HCT116 (cell line): ENCODE measurements around the gene SYTL3.

Source experiments
- CEBPB ChIP-seq: IDR thresholded peaks from 2 replicates; pipeline ENCODE4 v1.6.1; 2012; ENCODE audit warnings: low read depth
- FOSL1 ChIP-seq: IDR thresholded peaks from 2 replicates; pipeline ENCODE4 v1.6.1; 2012; ENCODE audit warnings: low read depth
- POLR2A ChIP-seq: IDR thresholded peaks from 2 replicates; pipeline ENCODE4 v1.7.0; 2011; ENCODE audit warnings: borderline replicate concordance; ENCODE audit not compliant: insufficient read depth, insufficient read length; ENCODE audit errors: extremely low read depth
- RAD21 ChIP-seq: IDR thresholded peaks from 2 replicates; pipeline ENCODE4 v1.6.1; 2012; ENCODE audit warnings: low read depth, mild to moderate bottlenecking
- SP1 ChIP-seq: IDR thresholded peaks from 2 replicates; pipeline ENCODE4 v1.6.1; 2012; ENCODE audit warnings: low read depth
- SRF ChIP-seq: IDR thresholded peaks from 2 replicates; pipeline ENCODE4 v1.6.1; 2012; ENCODE audit warnings: low read depth
- TCF7L2 ChIP-seq: IDR thresholded peaks from 2 replicates; pipeline ENCODE4 v1.7.0; 2011; ENCODE audit warnings: borderline replicate concordance, inconsistent platforms; ENCODE audit not compliant: insufficient read depth, insufficient read length; ENCODE audit errors: extremely low read depth
- TF ChIP-seq, protein P1 (sequence below): IDR thresholded peaks from 2 replicates; pipeline ENCODE4 v1.6.1; 2012
- TF ChIP-seq, protein P2 (sequence below), 3 experiments: fragments of 200-600 bp in 1 of 3; sonication (generic) in 1 of 3; IDR thresholded peaks in 2 of 3; conservative IDR thresholded peaks in 1 of 3; 2 replicates each; pipeline ENCODE4 v1.5.1; 2012 to 2017; ENCODE audit warnings: low read depth in 2 of 3, low read length in 2 of 3, antibody characterized with exemption in 1 of 3, borderline replicate concordance in 1 of 3, control low read depth in 1 of 3, mild to moderate bottlenecking in 1 of 3, mixed read lengths in 1 of 3, mixed run types in 1 of 3, moderate library complexity in 1 of 3; ENCODE audit not compliant: insufficient read depth in 1 of 3

DNA sequence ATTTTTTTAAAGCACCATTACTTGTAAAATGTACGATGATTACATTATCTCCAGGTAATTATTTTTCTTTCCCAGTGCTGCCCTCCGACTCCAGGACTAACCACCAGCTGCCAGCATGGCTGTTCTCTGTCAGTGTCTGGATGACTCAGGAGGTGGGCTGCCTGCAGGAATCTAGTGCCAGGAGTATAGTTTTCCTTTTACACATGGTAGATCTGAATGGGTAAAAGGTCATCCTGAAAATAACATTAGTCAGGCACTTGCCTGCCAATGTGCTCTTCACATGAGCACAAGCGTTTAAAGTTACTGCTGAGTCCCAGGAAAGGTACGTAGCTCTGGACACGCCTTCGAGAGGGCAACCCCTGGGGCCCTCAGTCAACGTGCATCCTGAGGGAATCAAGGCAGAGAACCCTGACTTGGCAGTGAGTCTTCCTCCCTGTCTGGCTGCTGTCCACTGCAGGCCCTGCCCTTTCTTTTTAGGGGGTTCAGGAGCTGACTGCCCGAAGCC is 7.7 kb upstream of the SYTL3 start:
- TF ChIP-seq, protein P1, sequence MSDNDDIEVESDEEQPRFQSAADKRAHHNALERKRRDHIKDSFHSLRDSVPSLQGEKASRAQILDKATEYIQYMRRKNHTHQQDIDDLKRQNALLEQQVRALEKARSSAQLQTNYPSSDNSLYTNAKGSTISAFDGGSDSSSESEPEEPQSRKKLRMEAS, result no peak
- no peak for TF ChIP-seq POLR2A
- TF ChIP-seq, protein P2, sequence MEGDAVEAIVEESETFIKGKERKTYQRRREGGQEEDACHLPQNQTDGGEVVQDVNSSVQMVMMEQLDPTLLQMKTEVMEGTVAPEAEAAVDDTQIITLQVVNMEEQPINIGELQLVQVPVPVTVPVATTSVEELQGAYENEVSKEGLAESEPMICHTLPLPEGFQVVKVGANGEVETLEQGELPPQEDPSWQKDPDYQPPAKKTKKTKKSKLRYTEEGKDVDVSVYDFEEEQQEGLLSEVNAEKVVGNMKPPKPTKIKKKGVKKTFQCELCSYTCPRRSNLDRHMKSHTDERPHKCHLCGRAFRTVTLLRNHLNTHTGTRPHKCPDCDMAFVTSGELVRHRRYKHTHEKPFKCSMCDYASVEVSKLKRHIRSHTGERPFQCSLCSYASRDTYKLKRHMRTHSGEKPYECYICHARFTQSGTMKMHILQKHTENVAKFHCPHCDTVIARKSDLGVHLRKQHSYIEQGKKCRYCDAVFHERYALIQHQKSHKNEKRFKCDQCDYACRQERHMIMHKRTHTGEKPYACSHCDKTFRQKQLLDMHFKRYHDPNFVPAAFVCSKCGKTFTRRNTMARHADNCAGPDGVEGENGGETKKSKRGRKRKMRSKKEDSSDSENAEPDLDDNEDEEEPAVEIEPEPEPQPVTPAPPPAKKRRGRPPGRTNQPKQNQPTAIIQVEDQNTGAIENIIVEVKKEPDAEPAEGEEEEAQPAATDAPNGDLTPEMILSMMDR (IDR thresholded peaks at IDR 0.05 in 2 of 3, conservative IDR thresholded peaks at IDR 0.05 in 1 of 3; ENCODE audit: borderline replicate concordance in 1 of 3, insufficient read depth in 1 of 3, low read depth in 2 of 3, low read length in 2 of 3), result no peak
- TF ChIP-seq SP1, result no peak
- no peak for TF ChIP-seq TCF7L2
- no peak for TF ChIP-seq RAD21
- TF ChIP-seq SRF, result no peak
- TF ChIP-seq FOSL1, result no peak
- TF ChIP-seq CEBPB, result no peak
